H1 (cell line): ENCODE measurements around the gene TPRA1.
"Not testable (repeated sequence)": the region's sequence is repeated elsewhere in the genome, so short reads cannot be mapped to it uniquely, and the experiment has no call there.

ENCODE experiments used
- CHD1 ChIP-seq: IDR thresholded peaks from 2 replicates; pipeline ENCODE4 v1.6.1; 2012; ENCODE audit warnings: low read depth, low read length, improper control_type of control experiment
- CREB1 ChIP-seq: IDR thresholded peaks from 2 replicates; pipeline ENCODE4 v1.6.1; 2012; ENCODE audit warnings: inconsistent platforms
- EP300 ChIP-seq, 2 experiments: IDR thresholded peaks; 1 replicate in 1 of 2; 2 replicates in 1 of 2; pipeline ENCODE4 v1.6.1; 2011 to 2012; ENCODE audit warnings: low read depth in 2 of 2, low read length in 2 of 2, mild to moderate bottlenecking in 2 of 2, borderline replicate concordance in 1 of 2, inconsistent platforms in 1 of 2, moderate library complexity in 1 of 2
- JUN ChIP-seq: IDR thresholded peaks from 2 replicates; pipeline ENCODE4 v1.6.1; 2011; ENCODE audit warnings: low read depth, mild to moderate bottlenecking, improper control_type of control experiment, low read length
- JUND ChIP-seq: IDR thresholded peaks from 2 replicates; pipeline ENCODE4 v1.6.1; 2011; ENCODE audit warnings: mild to moderate bottlenecking, improper control_type of control experiment, low read length
- POLR2A ChIP-seq, 2 experiments: IDR thresholded peaks; 1 replicate in 1 of 2; 2 replicates in 1 of 2; pipeline ENCODE4 v1.6.1; 2011; ENCODE audit warnings: low read depth in 2 of 2, low read length in 2 of 2, mild to moderate bottlenecking in 2 of 2; ENCODE audit errors: control extremely low read depth in 1 of 2
- POLR2AphosphoS5 ChIP-seq: IDR thresholded peaks from 2 replicates; pipeline ENCODE4 v1.6.1; 2011; ENCODE audit warnings: low read depth, low read length
- SIX5 ChIP-seq: IDR thresholded peaks from 2 replicates; pipeline ENCODE4 v1.6.1; 2011; ENCODE audit warnings: mild to moderate bottlenecking, low read depth, low read length
- SP1 ChIP-seq: IDR thresholded peaks from 2 replicates; pipeline ENCODE4 v1.6.1; 2011; ENCODE audit warnings: low read depth, low read length
- TF ChIP-seq, protein P1 (sequence below), 3 experiments: IDR thresholded peaks; 1 replicate in 2 of 3; 2 replicates in 1 of 3; pipeline versions ENCODE4 v1.5.1 to v1.6.1; 2011; ENCODE audit warnings: low read length in 3 of 3, mild to moderate bottlenecking in 3 of 3, inconsistent platforms in 2 of 3, low read depth in 1 of 3, moderate library complexity in 1 of 3; ENCODE audit not compliant: insufficient read depth in 1 of 3; ENCODE audit errors: control extremely low read depth in 1 of 3
- TF ChIP-seq, protein P2 (sequence below): IDR thresholded peaks from 2 replicates; pipeline ENCODE4 v1.6.1; 2011; ENCODE audit warnings: low read depth, mild to moderate bottlenecking, low read length; ENCODE audit not compliant: insufficient read depth

DNA sequence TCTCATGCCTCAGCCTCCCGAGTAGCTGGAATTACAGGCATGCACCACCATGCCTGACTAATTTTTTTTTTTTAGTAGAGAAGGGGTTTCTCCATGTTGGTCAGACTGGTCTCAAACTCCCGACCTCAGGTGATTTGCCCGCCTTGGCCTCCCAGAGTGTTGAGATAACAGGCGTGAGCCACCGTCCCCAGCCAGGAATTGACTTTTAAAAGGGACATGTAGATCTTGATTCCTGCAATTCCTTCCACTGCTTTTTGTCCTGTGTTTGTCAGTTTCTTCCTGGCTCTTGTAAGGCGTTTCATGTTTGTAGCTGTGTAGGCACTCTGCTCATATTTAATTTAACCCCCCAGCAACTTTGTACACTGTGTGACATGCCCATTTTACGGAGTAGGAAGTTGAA, 15.0 kb upstream of the TPRA1 start:
- TF ChIP-seq, protein P1, sequence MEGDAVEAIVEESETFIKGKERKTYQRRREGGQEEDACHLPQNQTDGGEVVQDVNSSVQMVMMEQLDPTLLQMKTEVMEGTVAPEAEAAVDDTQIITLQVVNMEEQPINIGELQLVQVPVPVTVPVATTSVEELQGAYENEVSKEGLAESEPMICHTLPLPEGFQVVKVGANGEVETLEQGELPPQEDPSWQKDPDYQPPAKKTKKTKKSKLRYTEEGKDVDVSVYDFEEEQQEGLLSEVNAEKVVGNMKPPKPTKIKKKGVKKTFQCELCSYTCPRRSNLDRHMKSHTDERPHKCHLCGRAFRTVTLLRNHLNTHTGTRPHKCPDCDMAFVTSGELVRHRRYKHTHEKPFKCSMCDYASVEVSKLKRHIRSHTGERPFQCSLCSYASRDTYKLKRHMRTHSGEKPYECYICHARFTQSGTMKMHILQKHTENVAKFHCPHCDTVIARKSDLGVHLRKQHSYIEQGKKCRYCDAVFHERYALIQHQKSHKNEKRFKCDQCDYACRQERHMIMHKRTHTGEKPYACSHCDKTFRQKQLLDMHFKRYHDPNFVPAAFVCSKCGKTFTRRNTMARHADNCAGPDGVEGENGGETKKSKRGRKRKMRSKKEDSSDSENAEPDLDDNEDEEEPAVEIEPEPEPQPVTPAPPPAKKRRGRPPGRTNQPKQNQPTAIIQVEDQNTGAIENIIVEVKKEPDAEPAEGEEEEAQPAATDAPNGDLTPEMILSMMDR (IDR thresholded peaks at IDR 0.05; ENCODE audit: control extremely low read depth in 1 of 3, insufficient read depth in 1 of 3, low read depth in 1 of 3, low read length in 3 of 3) = not testable (repeated sequence)
- not testable (repeated sequence) for TF ChIP-seq EP300 (IDR thresholded peaks at IDR 0.05; ENCODE audit: borderline replicate concordance in 1 of 2, low read depth in 2 of 2, low read length in 2 of 2); POLR2A (IDR thresholded peaks at IDR 0.05; ENCODE audit: control extremely low read depth in 1 of 2, low read depth in 2 of 2, low read length in 2 of 2); SIX5; CREB1; JUN; SP1; JUND; POLR2AphosphoS5; CHD1
- TF ChIP-seq, protein P2, sequence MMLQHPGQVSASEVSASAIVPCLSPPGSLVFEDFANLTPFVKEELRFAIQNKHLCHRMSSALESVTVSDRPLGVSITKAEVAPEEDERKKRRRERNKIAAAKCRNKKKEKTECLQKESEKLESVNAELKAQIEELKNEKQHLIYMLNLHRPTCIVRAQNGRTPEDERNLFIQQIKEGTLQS = not testable (repeated sequence)
